BLaER1 (cell line): ENCODE results near the gene PRIM2.
"Not testable (repeated sequence)": the region's sequence is repeated elsewhere in the genome, so short reads cannot be mapped to it uniquely, and the experiment has no call there.

ENCODE experiments used
- H3K27ac ChIP-seq: shearing (Covaris generic); formaldehyde crosslinking; 2 replicates; pipeline ENCODE4 v1.8.1; 2022
- H3K27me3 ChIP-seq: shearing (Covaris generic); formaldehyde crosslinking; 2 replicates; pipeline ENCODE4 v1.8.1; 2022
- H3K36me3 ChIP-seq: shearing (Covaris generic); formaldehyde crosslinking; 2 replicates; pipeline ENCODE4 v1.8.1; 2022
- H3K4me1 ChIP-seq: shearing (Covaris generic); formaldehyde crosslinking; 2 replicates; pipeline ENCODE4 v1.8.1; 2022
- H3K4me2 ChIP-seq: shearing (Covaris generic); formaldehyde crosslinking; 2 replicates; pipeline ENCODE4 v1.8.1; 2022
- H3K4me3 ChIP-seq: shearing (Covaris generic); formaldehyde crosslinking; 2 replicates; pipeline ENCODE4 v1.8.1; 2022
- H3K9ac ChIP-seq: shearing (Covaris generic); formaldehyde crosslinking; 2 replicates; pipeline ENCODE4 v1.8.1; 2022
- H3K9me3 ChIP-seq: shearing (Covaris generic); formaldehyde crosslinking; 2 replicates; pipeline ENCODE4 v1.8.1; 2022
- H4K20me1 ChIP-seq: shearing (Covaris generic); formaldehyde crosslinking; 2 replicates; pipeline ENCODE4 v1.8.1; 2022

The PRIM2 gene

GRCh38 chr6:57668108-57668507, 350.7 kb downstream of the PRIM2 start:
- H3K9ac ChIP-seq, H3K9me3 ChIP-seq, H3K27ac ChIP-seq, H3K27me3 ChIP-seq, H3K4me1 ChIP-seq, H4K20me1 ChIP-seq, H3K4me2 ChIP-seq, H3K4me3 ChIP-seq, H3K36me3 ChIP-seq: not testable (repeated sequence)

- H3K4me3 ChIP-seq, H3K27me3 ChIP-seq, H3K9ac ChIP-seq, H3K27ac ChIP-seq, H3K4me1 ChIP-seq, H3K9me3 ChIP-seq, H3K4me2 ChIP-seq, H3K36me3 ChIP-seq, H4K20me1 ChIP-seq: not testable (repeated sequence)
These were observed 353.8 kb downstream of the PRIM2 start for GRCh38 chr6:57671237-57671636.

- H3K4me2 ChIP-seq, H3K4me1 ChIP-seq, H3K9ac ChIP-seq, H3K9me3 ChIP-seq, H3K4me3 ChIP-seq, H3K36me3 ChIP-seq, H3K27me3 ChIP-seq, H4K20me1 ChIP-seq, H3K27ac ChIP-seq: not testable (repeated sequence)
These were observed 354.7 kb downstream of the PRIM2 start for GRCh38 chr6:57671937-57672627.

- not testable (repeated sequence) for H3K4me2 ChIP-seq, H3K9me3 ChIP-seq, H3K27me3 ChIP-seq, H3K4me3 ChIP-seq, H3K9ac ChIP-seq, H3K27ac ChIP-seq, H4K20me1 ChIP-seq, H3K36me3 ChIP-seq, H3K4me1 ChIP-seq
These were observed 355.9 kb downstream of the PRIM2 start for GRCh38 chr6:57673281-57673680.

GRCh38 chr6:57675386-57675785, 358.0 kb downstream of the PRIM2 start:
- H3K4me3 ChIP-seq, H3K4me1 ChIP-seq, H3K27ac ChIP-seq, H3K36me3 ChIP-seq, H4K20me1 ChIP-seq, H3K4me2 ChIP-seq, H3K27me3 ChIP-seq, H3K9me3 ChIP-seq, H3K9ac ChIP-seq: not testable (repeated sequence)

- not testable (repeated sequence) for H3K4me1 ChIP-seq, H3K4me3 ChIP-seq, H3K9ac ChIP-seq, H3K9me3 ChIP-seq, H3K27ac ChIP-seq, H3K4me2 ChIP-seq, H3K36me3 ChIP-seq, H4K20me1 ChIP-seq, H3K27me3 ChIP-seq
These were observed 379.0 kb downstream of the PRIM2 start for GRCh38 chr6:57696382-57696781.
